ENCODE measurements around the gene CTSF. TPM values are rescaled to one million over a fixed set of nuclear protein-coding genes. Genes with fewer than 3 reads are reported as not detected.
A peak's percentile ranks its signal among the peaks of the same experiment; 100 is the strongest.

The CTSF gene
- total RNA-seq, 1 experiment from 2014 or later, result 4.9 TPM

- CTCF ChIA-PET, result no interaction called here
- Mint-ChIP-seq H3K36me3 (peaks cover 16% of the 10 kb centered on the region; the same call in 1 of the 2 replicates), H3K4me1 (no peaks in the 10 kb centered on the region), H3K9me3 (no peaks in the 10 kb centered on the region), H3K27ac (peak overlapping the region; percentile 11; the same call in 1 of the 2 replicates), H3K4me3 (no peak overlapping the region), H3K27me3 (ENCODE audit: low read depth) (no peaks in the 10 kb centered on the region)
- DNase-seq (ENCODE audit: low spot score) (no peak), ATAC-seq (no peak)
- TF ChIP-seq ATF6 (CRISPR knock-in tag; IDR thresholded peaks at IDR 0.05) (no peak), RORB (CRISPR knock-in tag; IDR thresholded peaks at IDR 0.05) (no peak), ZNF219 (CRISPR knock-in tag; IDR thresholded peaks at IDR 0.05; ENCODE audit: borderline replicate concordance) (no peak), CTCF (IDR thresholded peaks at IDR 0.05) (no peak), ZNF512 (CRISPR knock-in tag; IDR thresholded peaks at IDR 0.05; ENCODE audit: borderline replicate concordance) (no peak), GTF2I (CRISPR knock-in tag; conservative IDR thresholded peaks at IDR 0.05) (no peak), GRHL2 (CRISPR knock-in tag; IDR thresholded peaks at IDR 0.05; ENCODE audit: insufficient replicate concordance, severe bottlenecking) (no peak)
- POLR2A ChIA-PET, result no interaction called here
Measured at GRCh38 chr11:66603072-66603471, 34.7 kb upstream of the CTSF start.

- ChIA-PET POLR2A (no interaction called here), CTCF (interaction anchor here (0.7 kb wide), 1 partner anchor 78 kb away, joined by 3 read pairs; no protein-coding TSS in a partner anchor)
- peaks cover 16% of the 10 kb centered on the region; the same call in 1 of the 2 replicates for H3K36me3 Mint-ChIP-seq
- H3K27me3 Mint-ChIP-seq (ENCODE audit: low read depth), result no peaks in the 10 kb centered on the region
- DNase-seq (ENCODE audit: low spot score), result no peak
- no peak for ATAC-seq
- no peaks in the 10 kb centered on the region for H3K9me3 Mint-ChIP-seq
- no peak overlapping the region for H3K27ac Mint-ChIP-seq
- no peak for TF ChIP-seq KAT7 (CRISPR knock-in tag; IDR thresholded peaks at IDR 0.05; ENCODE audit: borderline replicate concordance)
- TF ChIP-seq PRDM15 (CRISPR knock-in tag; IDR thresholded peaks at IDR 0.05), result no peak
- no peak for TF ChIP-seq PREB (CRISPR knock-in tag; IDR thresholded peaks at IDR 0.05; ENCODE audit: borderline replicate concordance)
- no peak for TF ChIP-seq MYBL2 (CRISPR knock-in tag; IDR thresholded peaks at IDR 0.05)
- no peak for TF ChIP-seq ZNF232 (CRISPR knock-in tag; IDR thresholded peaks at IDR 0.05)
- TF ChIP-seq ZNF219 (CRISPR knock-in tag; IDR thresholded peaks at IDR 0.05; ENCODE audit: borderline replicate concordance), result no peak
- no peak for TF ChIP-seq OVOL2 (CRISPR knock-in tag; IDR thresholded peaks at IDR 0.05; ENCODE audit: borderline replicate concordance)
- no peak for TF ChIP-seq CBFB (CRISPR knock-in tag; IDR thresholded peaks at IDR 0.05; ENCODE audit: low read depth)
- no peak for TF ChIP-seq ZBTB43 (CRISPR knock-in tag; IDR thresholded peaks at IDR 0.05)
- TF ChIP-seq ATF1 (CRISPR knock-in tag; IDR thresholded peaks at IDR 0.05), result no peak
- no peak for TF ChIP-seq USF1 (CRISPR knock-in tag; IDR thresholded peaks at IDR 0.05)
- no peak for TF ChIP-seq RELA (CRISPR knock-in tag; IDR thresholded peaks at IDR 0.05; ENCODE audit: borderline replicate concordance)
- no peak for TF ChIP-seq FOXP1 (CRISPR knock-in tag; IDR thresholded peaks at IDR 0.05; ENCODE audit: borderline replicate concordance)
- no peak for TF ChIP-seq SP1 (CRISPR knock-in tag; conservative IDR thresholded peaks at IDR 0.05)
- TF ChIP-seq MLX (CRISPR knock-in tag; IDR thresholded peaks at IDR 0.05), result no peak
- H3K4me3 Mint-ChIP-seq, result no peak overlapping the region
- no peaks in the 10 kb centered on the region for H3K4me1 Mint-ChIP-seq
Measured at GRCh38 chr11:66600631-66601233, 32.3 kb upstream of the CTSF start.

Data from WTC11 (cell line).